DMS153 treated with DMSO at 0.1 percent for 48 hours (cell line): ENCODE measurements around the gene ATG7.
"Not testable (repeated sequence)": the region's sequence is repeated elsewhere in the genome, so short reads cannot be mapped to it uniquely, and the experiment has no call there.

Experiments used
- DNase-seq: peaks from one replicate; lab custom pipeline; 2025; ENCODE audit not compliant: unreplicated experiment; lab: John Stamatoyannopoulos, UW

Gene ATG7

DNA sequence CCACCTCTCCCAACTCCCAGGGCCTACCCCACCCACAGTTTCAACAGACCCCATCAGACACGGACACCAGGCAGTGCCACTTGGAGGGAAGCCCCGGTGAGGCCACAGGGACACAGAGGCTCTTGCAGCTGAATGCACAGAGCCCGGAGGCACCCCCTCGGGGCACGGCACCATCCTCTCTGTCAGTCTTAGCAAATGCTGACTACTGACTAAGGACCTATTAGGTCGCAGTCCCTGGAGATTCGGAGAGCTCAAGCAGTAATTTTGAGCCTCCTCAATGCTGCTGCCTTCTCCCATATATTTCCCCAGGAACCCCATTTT, 291.6 kb downstream of the ATG7 start:
- no peak for DNase-seq

DNA sequence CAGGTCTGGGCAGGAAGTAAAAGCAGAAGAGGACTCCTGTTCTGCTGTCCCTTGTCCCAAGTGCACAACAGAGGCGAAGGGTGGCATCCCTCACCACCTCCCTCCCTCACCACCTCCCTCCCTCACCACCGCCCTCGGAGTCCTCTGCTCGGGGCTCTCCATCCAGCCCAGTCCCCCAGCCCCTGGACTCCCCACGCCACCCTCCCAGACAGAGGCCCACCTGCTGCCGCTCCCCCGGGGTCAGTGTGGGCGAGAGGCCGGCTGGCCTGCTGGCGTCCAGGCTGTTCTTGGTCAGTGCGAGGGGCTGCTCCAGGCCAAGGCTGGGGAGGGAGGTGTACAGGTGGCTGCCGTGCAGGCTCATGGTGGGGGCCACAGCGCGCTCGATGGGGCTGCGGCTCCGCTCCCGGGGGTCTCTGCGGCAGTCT, 292.4 kb downstream of the ATG7 start:
- no peak for DNase-seq

DNA sequence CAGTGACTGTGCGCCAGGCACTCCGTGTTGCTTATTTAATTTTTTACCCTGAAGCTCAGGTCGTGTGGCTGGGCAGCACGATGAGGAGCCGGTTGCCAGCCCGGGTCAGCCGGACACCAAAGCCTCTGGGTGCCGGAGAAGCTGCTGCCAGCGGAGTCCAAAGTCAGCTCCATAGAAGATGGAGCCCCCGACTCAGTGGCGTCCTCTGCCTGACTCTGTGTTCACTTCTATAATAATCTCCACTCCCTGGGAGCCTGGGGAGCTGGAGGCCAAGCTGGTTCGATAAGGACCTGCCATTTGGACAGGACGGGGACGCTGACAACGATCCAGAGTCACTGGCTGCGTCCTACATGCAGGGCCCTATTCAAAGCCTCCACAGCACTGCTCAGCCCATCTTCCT, 292.9 kb downstream of the ATG7 start:
- DNase-seq = no peak

DNA sequence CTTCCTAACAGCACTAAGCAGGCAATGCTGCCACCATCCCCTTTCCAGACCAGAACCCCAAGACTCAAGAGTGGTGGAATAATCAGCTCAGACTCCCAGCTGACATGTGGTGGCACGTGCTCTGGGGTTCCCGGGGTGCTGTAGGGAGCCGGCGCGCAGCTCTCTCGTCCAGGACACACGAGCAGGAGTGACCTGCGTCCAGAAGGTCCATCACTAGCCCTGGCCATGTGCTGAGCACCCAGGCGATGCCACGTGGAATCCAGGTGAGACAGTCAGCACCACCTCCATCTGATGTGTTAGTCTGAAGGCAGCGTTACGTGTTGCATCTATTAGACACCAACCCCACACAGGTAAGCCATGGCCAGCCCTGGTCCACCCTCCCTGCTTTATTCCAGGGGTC, 293.3 kb downstream of the ATG7 start:
- no peak for DNase-seq

DNA sequence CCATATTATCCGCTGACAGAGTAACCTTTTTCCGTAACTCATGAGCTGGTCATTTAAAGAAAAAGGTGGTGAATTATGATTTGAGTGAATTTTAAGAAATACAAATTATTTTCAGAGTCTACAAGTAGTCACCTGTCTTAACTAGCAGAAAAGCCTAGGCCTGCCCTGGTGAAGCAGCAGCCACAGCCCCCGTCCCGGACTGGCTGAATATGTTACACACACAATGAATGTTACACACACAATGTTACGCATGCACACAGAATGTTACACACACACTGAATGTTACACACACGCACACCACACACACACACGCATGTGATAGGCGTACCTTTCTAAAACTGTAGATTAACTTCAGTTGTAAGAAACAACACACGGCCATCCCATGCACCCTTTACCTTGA, 293.7 kb downstream of the ATG7 start:
- DNase-seq = no peak

DNA sequence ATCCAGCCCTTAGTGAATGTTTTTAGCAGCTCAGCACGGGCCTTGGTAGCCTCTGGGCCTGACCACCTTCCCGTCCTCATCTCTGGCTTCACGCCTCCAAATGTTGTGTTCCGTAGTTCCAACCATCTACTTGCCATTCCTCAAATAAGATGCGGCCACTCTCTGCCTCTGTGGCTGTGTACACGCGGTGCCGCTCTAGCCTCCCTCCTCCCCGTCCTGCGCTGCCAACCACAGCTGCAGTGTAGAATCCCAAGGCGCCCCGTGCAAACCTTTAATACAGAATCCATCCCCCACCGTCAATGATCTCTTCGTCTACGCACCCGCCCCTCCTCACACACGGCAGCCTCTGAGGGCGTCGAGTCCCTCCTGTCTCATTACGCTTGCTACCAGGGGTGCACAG, 294.3 kb downstream of the ATG7 start:
- no peak for DNase-seq

DNA sequence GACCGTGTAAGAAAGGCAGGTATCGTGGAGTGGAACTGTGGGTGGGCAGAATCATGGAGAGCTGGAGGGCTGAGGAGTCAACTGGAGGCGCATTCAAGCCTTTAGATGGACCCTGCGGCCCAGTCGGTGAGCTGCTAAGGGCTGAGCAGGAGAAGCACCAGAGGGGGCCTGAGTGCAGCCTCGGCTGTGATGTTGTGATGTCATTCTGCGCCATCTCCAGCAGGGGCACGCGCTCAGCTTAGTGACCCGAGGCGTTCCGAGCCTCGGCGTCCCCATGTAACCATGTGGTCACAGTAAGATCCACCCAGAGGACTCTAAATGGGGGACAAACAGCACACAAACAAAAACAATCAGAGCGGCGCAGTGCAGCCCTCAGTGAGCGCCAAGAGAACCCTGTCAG, 294.7 kb downstream of the ATG7 start:
- no peak for DNase-seq

DNA sequence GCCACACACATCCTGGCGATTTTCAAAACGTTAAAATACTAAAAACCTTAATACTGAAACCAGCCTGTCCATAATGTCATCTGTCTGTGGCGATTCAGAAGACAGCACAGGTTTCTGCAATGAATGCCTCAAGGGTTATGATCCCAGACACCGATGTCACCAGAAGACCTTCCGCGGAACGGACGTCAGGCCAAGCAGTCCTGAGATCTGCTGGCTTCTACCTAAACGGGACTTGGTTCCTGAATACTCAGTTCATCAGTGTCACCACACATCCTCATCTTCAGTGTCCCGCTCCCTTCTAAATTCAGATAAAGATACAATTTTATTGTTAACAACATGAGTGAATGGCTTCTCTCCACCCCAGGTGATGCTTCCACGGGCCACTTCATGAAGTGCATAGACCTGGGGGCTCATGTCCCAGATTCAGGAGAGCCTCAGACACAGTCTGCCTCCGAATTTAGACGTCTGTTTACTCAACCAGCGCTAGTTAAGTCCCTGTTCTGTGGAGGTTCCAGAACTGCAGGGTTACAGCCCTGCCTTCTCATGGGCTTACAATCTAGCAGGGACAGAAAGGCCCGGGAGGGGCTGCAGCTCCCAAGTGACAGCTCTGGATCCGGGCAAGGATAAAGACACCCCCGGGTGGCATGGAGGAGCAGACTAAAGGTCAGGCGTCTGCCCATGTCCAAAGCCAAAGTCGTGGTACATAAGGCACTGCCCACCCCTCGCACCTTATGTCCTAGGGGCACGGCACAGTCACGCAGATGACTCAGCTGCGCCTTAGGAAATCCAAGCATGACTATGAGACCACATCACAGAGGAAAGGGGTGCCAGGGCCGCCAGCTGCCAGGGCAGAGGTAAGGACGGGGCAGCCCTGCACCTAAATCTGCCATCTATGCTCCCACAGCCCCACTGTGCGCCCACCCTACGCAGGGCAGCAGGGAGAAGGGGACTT, 295.6 kb downstream of the ATG7 start:
- DNase-seq = no peak

DNA sequence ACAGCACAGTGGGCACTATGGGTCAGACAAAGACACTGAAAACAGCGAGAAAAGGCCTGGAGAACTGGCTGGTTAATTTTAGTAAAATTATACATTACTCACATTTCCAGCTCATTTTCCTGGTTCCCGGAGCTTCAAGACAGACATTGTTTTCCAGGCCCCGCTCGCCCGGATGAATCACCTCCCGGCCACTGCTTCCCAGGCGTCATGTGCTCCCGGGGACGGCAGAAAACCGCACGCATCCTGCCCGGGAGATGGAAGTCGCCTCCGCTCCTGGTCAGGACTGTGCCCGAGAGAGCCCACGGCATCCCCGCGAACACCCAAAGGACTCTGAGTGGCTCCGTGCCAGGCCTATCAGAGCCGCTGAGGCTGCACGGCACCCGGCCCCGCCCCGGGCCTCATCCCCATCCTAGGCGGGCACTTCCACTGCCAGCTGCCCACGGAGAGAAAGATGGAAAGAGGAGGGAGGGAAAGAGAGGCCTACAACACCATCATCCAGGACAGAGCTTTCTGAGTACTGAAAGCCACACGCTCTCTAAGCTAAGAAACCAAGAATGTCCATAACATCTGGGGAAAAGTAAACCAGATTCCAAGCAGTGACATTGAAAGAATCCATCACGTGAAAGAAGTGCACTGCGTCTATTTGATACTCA, 296.4 kb downstream of the ATG7 start:
- no peak for DNase-seq

DNA sequence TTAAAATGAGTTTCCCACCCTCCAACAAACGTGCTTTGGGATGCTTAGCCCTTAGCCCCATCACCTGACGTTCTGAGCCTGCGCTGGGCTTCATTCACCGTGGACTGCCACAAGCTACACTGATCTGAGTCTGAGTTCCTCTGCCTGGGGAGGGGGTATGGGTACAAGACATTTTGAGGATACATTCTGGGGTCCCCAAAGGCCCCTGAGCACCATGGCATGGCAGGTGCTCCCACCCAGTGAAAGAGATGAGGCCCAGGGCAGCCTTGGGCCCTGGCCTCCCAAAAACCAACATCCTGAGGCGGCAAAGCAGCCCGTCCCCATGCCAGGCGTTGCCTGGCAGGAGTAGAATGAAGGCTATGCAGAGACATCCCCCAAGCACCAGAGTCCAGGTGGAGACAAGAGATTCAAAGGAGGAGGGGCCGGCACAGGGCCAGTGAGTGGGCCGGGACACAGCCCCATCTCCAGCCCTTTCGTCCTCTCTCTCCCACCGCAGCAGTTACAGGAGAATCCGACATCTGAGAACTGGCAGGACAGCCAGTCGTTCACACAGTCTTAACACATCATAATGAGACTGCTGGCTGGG, 297.1 kb downstream of the ATG7 start:
- no peak for DNase-seq

DNA sequence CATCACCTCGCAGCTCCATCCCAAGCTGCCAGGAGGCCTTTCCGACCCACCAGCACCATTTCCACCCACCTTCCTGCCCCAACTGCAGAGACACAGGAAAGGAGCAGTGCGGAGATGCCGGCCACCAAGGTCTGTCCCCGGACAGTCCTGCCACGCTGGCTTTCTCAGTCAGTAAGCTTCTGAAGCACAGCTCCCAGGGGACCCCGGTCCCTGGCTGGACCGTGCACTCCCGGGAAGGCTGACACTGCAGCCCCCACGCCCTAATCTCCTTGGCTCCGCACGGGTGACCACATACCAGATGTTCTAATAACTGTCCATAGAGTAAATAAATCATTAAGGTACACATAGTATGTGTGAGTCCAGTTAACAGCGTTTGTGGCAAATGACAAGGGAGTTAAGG, 298.1 kb downstream of the ATG7 start:
- no peak for DNase-seq

DNA sequence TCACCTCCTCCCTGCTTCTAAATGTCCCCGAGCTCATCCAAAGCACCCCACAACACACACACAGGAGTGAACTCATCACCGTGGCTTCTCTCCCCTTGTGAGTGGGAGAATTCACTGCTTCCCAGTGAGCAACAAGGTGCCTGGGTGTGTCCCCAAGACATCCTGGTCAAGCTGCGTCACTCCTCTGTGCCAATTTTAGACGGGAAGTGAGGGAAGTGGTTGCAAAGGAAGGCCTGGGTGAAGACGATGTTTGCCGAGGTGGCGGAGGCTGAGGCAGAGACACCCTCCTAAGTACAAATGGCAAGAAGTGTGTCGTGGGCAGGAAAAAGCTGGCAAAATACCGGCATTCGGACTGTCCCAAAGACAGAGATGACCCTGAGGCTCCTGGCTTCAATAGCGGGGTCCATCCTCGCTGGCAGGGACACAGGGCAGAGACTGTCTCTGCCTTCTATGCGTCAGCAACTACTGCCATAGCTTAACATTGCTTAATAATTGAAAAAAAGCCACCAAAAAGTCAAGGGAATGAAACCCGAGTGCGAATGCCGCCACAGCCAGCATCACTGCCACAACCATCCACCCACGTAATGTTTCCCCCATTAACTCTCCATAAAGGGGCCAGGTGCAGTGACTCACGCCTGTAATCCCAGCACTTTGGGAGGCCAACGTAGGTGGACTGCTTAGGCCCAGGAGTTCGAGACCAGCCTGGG, 298.7 kb downstream of the ATG7 start:
- DNase-seq = no peak

DNA sequence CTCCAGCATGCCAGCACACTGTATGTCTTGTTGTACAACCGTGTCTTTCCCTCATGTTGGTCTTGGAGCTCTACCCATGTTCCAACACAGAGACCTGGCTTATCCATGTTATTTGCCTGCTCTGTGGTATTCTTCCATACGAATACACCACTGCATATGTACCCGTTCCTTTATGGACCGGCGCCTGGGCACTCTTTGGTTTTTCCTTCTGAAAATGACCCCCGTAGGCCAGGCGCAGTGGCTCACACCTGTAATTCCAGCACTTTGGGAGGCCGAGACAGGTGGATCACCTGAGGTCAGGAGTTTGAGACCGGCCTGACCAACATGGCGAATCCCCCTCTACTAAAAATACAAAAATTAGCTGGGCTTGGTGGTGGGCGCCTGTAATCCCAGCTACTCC, 300.5 kb downstream of the ATG7 start:
- DNase-seq = not testable (repeated sequence)

DNA sequence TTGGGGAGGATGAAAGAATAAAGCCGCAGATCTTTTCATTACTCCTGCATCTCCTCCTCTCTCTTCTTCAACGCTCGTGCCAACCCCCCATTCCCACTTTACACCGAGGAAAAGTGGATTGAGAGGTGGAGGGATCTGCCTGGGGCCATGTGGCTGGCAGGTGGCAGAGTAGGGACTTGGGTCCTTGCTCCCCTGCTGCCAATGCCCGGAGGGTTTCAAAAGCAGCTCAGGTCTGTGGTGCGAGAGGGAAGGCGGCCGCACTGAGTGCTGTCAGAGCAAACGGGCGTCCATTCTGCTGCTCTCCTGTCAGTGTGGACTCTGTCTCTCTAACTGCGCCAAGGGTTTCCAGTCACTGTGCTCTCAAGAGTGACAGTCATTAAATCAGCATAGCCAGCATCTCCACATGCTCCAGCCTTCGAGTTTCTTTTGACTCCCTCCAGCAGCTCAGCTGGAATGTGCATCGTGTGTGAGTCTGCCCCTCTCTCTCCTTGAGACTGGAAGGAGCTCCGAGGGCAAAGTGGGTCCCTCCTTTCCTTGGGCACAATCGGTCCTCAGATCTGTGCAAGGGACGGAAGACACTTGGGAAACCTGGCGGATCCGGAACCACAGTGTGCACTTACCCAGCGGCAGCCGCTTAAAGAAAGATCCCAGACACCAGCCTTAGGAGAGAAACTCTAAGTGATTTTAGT, 302.9 kb downstream of the ATG7 start:
- DNase-seq = no peak

DNA sequence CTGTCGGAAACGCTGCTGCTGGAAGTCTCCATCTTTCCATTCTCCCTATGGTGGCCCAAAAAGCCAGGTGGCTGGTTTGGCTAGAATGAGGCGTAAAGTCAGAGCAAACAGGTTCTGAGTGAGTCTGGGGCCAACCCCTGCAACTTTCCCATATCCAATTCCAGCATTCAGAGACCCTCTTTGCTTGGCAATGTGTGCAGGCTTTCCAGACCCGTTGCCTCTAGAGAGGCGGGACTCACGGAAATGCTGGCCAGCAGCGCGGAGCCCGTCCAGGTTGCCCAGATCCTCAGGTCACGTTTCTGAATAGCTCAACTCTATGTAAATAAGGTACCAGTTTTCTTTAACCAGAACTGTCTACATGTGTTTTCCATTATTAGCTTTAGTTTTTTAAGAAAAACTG, 303.5 kb downstream of the ATG7 start:
- DNase-seq = no peak

DNA sequence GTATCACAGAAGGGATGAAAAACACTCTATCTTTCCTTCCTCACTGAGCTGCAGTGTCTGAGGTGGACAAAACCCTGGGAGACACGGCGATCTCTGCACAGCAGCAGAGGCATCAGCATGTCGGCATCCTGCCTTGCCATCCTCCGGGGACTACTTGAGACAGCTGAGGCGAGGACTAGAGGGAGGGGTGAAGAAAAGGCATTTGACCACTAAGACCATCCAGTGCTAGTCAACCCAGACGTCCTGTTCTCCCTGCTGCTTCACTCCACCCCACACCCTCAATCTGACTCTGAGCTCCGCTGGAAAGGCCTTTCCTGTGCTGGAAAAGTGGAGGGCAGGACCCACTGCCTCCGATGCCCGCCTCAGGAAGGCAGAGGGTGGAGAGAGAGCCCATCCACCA, 304.3 kb downstream of the ATG7 start:
- no peak for DNase-seq

DNA sequence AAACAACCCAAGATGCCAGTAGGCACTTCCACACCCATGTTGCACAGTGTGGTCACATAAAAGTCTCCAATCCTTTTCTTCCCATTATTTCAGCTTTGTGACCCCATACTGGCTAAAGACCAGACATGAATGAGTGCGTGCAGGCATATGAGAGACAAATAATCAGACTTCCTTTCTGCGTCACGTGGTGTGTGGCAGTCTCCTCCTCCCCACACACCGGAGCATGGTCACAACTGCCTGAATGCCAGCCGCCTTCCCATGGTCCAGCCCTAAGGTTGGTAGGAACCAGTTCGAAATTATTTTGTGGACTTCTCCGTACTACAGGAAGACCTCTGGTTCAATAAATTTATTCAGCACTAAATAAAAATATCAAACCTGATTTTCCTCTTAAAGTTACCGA, 306.0 kb downstream of the ATG7 start:
- DNase-seq = no peak

DNA sequence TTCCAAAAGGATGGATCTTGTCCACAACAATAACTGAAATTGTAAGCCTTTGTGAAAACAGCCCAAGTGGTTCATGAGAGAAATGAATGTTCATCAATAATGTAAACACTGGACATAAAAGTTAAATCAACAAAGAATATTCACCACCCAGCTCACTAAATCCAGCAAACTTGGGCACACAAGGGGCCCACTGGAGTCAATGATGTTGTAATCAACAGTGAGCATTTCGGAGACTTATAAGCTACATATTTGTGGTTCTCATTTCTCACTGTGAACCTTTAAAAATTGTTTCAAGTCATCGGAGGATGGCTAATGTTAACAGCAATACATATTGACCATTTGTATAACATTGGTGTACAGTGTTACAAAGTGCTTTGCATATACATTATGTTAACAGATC, 308.4 kb downstream of the ATG7 start:
- no peak for DNase-seq

DNA sequence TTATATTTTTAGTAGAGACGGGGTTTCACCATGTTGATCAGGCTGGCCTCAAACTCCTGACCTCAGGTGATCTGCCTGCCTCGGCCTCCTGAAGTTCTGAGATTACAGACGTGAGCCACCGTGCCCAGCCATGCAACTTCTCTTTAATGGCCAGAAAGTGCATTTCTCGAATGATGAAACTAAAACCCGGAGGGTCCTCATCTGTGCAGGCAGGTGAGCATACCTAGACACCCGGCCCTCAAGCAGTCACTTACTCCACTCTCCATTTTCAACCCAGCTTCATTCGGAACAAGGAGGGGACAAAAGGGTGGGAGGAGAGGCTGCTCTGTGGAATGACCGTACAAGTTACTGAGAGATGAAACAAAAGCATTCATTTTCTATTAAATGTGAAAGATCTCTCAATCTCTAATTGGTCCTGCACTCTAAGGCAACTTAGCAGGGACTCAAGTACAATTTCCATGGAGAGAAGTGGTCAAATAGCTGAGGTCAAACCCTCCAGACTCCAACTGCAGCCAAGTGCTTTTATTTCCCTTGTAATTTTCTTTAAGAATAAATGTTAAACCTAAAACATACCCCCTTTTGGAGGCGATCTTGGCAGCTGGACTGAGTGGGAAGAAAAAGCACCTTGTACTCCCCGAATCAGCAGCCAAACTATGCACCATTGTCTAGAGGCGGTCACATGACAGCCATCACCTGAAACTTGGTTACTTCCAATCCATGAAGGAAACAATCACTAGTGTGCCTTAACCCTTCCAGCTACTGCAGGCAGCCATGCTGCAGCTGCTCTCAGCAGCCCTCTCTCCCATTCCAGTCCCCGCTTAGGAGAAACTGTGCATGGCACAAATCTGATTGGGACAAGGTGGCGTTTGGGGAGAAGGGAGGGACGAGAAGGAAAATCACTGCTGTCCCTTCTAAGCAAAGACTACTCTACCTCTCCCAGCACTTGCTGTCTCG, 309.3 kb downstream of the ATG7 start:
- no peak for DNase-seq
